ENCODE data around the gene KCNIP4. TPM values are rescaled to one million over a fixed set of nuclear protein-coding genes. Genes with fewer than 3 reads are reported as not detected.

KCNIP4 gene
- total RNA-seq, 1 donor: not detected

- H3K27me3 ChIP-seq (ENCODE audit: insufficient read depth, low read length): no peaks in the 10 kb centered on the region
- H3K4me1 ChIP-seq (ENCODE audit: insufficient read depth, low read length): no peaks in the 10 kb centered on the region
- H3K4me2 ChIP-seq (ENCODE audit: insufficient read depth, low read length): no peak overlapping the region
- no peak overlapping the region for H3K4me3 ChIP-seq (ENCODE audit: insufficient read depth, low read length)
- H3K27ac ChIP-seq (ENCODE audit: low read depth, low read length): no peak overlapping the region
- peak; percentile 6 for DNase-seq (ENCODE audit: insufficient read length, low spot score, missing footprints)
- H3K79me2 ChIP-seq (ENCODE audit: insufficient read depth, low read length): no peaks in the 10 kb centered on the region
- no peaks in the 10 kb centered on the region for H4K20me1 ChIP-seq (ENCODE audit: insufficient read depth, low read length)
- H3K36me3 ChIP-seq (ENCODE audit: insufficient read depth, low read length): no peaks in the 10 kb centered on the region
- no peak overlapping the region for H2AFZ ChIP-seq (ENCODE audit: low read length)
- TF ChIP-seq CTCF (IDR thresholded peaks at IDR 0.05; ENCODE audit: extremely low read depth, low read depth, low read length): no peak
- H3K9me3 ChIP-seq (ENCODE audit: low read depth, low read length): no peaks in the 10 kb centered on the region
Observed at GRCh38 chr4:21474195-21474594, 474.4 kb downstream of the KCNIP4 start.

- no peak for DNase-seq (ENCODE audit: insufficient read length, low spot score, missing footprints)
- Histone ChIP-seq H4K20me1 (ENCODE audit: insufficient read depth, low read length) (no peaks in the 10 kb centered on the region), H3K36me3 (ENCODE audit: insufficient read depth, low read length) (no peaks in the 10 kb centered on the region)
Observed at GRCh38 chr4:21470535-21470934, 478.0 kb downstream of the KCNIP4 start.

GRCh38 chr4:21469438-21470300 lies 478.9 kb downstream of the KCNIP4 start:
- Histone ChIP-seq H3K36me3 (ENCODE audit: insufficient read depth, low read length) (no peaks in the 10 kb centered on the region), H3K4me3 (ENCODE audit: insufficient read depth, low read length) (no peak overlapping the region), H2AFZ (ENCODE audit: low read length) (no peak overlapping the region), H3K9me3 (ENCODE audit: low read depth, low read length) (no peaks in the 10 kb centered on the region), H3K4me2 (ENCODE audit: insufficient read depth, low read length) (no peak overlapping the region), H4K20me1 (ENCODE audit: insufficient read depth, low read length) (no peaks in the 10 kb centered on the region), H3K27ac (ENCODE audit: low read depth, low read length) (no peak overlapping the region), H3K27me3 (ENCODE audit: insufficient read depth, low read length) (no peaks in the 10 kb centered on the region), H3K4me1 (ENCODE audit: insufficient read depth, low read length) (no peaks in the 10 kb centered on the region), H3K79me2 (ENCODE audit: insufficient read depth, low read length) (no peaks in the 10 kb centered on the region)
- no peak for DNase-seq (ENCODE audit: insufficient read length, low spot score, missing footprints)
- peak; percentile 35 for TF ChIP-seq CTCF (IDR thresholded peaks at IDR 0.05; ENCODE audit: extremely low read depth, low read depth, low read length)

More at GRCh38 chr4:21470535-21470934, 478.0 kb downstream of the KCNIP4 start:
- Histone ChIP-seq H3K27me3 (ENCODE audit: insufficient read depth, low read length) (no peaks in the 10 kb centered on the region), H3K4me1 (ENCODE audit: insufficient read depth, low read length) (no peaks in the 10 kb centered on the region), H3K9me3 (ENCODE audit: low read depth, low read length) (no peaks in the 10 kb centered on the region), H3K4me3 (ENCODE audit: insufficient read depth, low read length) (no peak overlapping the region), H3K4me2 (ENCODE audit: insufficient read depth, low read length) (no peak overlapping the region), H3K27ac (ENCODE audit: low read depth, low read length) (no peak overlapping the region), H2AFZ (ENCODE audit: low read length) (no peak overlapping the region), H3K79me2 (ENCODE audit: insufficient read depth, low read length) (no peaks in the 10 kb centered on the region)
- no peak for TF ChIP-seq CTCF (IDR thresholded peaks at IDR 0.05; ENCODE audit: extremely low read depth, low read depth, low read length)

GRCh38 chr4:21467551-21467950 lies 481.0 kb downstream of the KCNIP4 start:
- no peak overlapping the region for H3K27ac ChIP-seq (ENCODE audit: low read depth, low read length)
- H3K4me3 ChIP-seq (ENCODE audit: insufficient read depth, low read length): no peak overlapping the region
- no peaks in the 10 kb centered on the region for H3K79me2 ChIP-seq (ENCODE audit: insufficient read depth, low read length)
- H3K36me3 ChIP-seq (ENCODE audit: insufficient read depth, low read length): no peaks in the 10 kb centered on the region
- no peak overlapping the region for H3K4me2 ChIP-seq (ENCODE audit: insufficient read depth, low read length)
- DNase-seq (ENCODE audit: insufficient read length, low spot score, missing footprints): no peak
- no peak for TF ChIP-seq CTCF (IDR thresholded peaks at IDR 0.05; ENCODE audit: extremely low read depth, low read depth, low read length)
- H4K20me1 ChIP-seq (ENCODE audit: insufficient read depth, low read length): no peaks in the 10 kb centered on the region
- H3K27me3 ChIP-seq (ENCODE audit: insufficient read depth, low read length): no peaks in the 10 kb centered on the region
- no peaks in the 10 kb centered on the region for H3K4me1 ChIP-seq (ENCODE audit: insufficient read depth, low read length)
- H2AFZ ChIP-seq (ENCODE audit: low read length): no peak overlapping the region
- H3K9me3 ChIP-seq (ENCODE audit: low read depth, low read length): no peaks in the 10 kb centered on the region
